PFSK-1 (cell line): ENCODE measurements around the gene C17orf75.
A peak's percentile ranks its signal among the peaks of the same experiment; 100 is the strongest.

Source experiments
- FOXP2 ChIP-seq: optimal IDR thresholded peaks from 2 replicates; pipeline ENCODE3; 2011; ENCODE audit warnings: borderline replicate concordance, control low read depth, inconsistent platforms; ENCODE audit not compliant: insufficient read depth; ENCODE audit errors: extremely low read length, extremely low read depth
- POLR2AphosphoS5 ChIP-seq: IDR thresholded peaks from 2 replicates; pipeline ENCODE4 v1.6.1; 2012; ENCODE audit warnings: low read depth, mild to moderate bottlenecking, control low read depth, low read length, moderate library complexity
- SIN3A ChIP-seq: IDR thresholded peaks from 2 replicates; pipeline ENCODE4 v1.6.1; 2012; ENCODE audit warnings: mild to moderate bottlenecking, low read length, moderate library complexity, borderline replicate concordance; ENCODE audit not compliant: insufficient read depth
- TAF1 ChIP-seq: IDR thresholded peaks from 2 replicates; pipeline ENCODE4 v1.6.1; 2012; ENCODE audit warnings: low read length, control low read depth, borderline replicate concordance; ENCODE audit not compliant: insufficient read depth
- TF ChIP-seq, protein P1 (sequence below), 2 experiments: IDR thresholded peaks; 2 replicates each; pipeline versions ENCODE4 v1.6.1 to v1.8.0; 2011 to 2012; ENCODE audit warnings: low read depth in 2 of 2, low read length in 2 of 2, control low read depth in 1 of 2, inconsistent platforms in 1 of 2, mild to moderate bottlenecking in 1 of 2, moderate library complexity in 1 of 2; ENCODE audit not compliant: insufficient read depth in 1 of 2

The C17orf75 gene

DNA sequence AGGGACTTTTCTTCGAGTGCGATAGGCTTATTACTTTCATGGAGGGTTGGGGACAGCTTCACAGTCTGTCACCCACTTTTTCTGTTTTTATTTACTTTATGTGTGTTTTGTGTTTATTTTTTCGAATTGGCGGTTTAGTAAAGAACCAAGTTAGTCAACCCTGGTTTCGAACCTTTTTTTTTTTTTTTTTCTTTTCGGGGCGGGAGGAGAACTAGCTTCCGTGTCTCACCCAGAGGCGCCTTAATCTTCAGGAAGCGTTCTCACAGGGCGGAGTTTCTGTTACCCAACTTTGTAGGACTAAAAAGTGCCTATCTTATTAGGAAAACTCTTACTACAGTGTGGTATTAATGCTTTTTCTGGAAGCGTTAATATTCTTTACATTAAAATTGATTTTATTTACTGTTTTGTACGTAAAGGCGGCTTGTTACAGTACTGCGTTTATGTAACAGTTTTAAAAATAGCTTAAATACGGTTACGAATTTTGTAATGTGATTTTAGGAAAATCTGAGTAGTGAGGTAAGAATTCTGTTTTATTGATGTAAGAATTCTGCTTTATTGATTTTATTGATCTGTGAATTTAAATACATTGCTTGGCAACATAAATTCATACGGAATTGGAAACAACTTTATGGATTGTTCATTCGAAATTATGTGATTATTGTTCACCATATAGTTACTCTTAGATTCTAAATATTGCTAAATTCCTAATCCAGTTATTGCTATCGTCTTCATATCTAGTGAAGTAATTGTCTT lies 8.9 kb upstream of the C17orf75 start:
- TF ChIP-seq SIN3A (no peak), TAF1 (no peak), POLR2AphosphoS5 (no peak), FOXP2 (no peak)
- TF ChIP-seq, protein P1, sequence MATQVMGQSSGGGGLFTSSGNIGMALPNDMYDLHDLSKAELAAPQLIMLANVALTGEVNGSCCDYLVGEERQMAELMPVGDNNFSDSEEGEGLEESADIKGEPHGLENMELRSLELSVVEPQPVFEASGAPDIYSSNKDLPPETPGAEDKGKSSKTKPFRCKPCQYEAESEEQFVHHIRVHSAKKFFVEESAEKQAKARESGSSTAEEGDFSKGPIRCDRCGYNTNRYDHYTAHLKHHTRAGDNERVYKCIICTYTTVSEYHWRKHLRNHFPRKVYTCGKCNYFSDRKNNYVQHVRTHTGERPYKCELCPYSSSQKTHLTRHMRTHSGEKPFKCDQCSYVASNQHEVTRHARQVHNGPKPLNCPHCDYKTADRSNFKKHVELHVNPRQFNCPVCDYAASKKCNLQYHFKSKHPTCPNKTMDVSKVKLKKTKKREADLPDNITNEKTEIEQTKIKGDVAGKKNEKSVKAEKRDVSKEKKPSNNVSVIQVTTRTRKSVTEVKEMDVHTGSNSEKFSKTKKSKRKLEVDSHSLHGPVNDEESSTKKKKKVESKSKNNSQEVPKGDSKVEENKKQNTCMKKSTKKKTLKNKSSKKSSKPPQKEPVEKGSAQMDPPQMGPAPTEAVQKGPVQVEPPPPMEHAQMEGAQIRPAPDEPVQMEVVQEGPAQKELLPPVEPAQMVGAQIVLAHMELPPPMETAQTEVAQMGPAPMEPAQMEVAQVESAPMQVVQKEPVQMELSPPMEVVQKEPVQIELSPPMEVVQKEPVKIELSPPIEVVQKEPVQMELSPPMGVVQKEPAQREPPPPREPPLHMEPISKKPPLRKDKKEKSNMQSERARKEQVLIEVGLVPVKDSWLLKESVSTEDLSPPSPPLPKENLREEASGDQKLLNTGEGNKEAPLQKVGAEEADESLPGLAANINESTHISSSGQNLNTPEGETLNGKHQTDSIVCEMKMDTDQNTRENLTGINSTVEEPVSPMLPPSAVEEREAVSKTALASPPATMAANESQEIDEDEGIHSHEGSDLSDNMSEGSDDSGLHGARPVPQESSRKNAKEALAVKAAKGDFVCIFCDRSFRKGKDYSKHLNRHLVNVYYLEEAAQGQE (IDR thresholded peaks at IDR 0.05; ENCODE audit: insufficient read depth in 1 of 2, low read depth in 2 of 2, low read length in 2 of 2), result no peak; a peak in 1 of 4 replicates

DNA sequence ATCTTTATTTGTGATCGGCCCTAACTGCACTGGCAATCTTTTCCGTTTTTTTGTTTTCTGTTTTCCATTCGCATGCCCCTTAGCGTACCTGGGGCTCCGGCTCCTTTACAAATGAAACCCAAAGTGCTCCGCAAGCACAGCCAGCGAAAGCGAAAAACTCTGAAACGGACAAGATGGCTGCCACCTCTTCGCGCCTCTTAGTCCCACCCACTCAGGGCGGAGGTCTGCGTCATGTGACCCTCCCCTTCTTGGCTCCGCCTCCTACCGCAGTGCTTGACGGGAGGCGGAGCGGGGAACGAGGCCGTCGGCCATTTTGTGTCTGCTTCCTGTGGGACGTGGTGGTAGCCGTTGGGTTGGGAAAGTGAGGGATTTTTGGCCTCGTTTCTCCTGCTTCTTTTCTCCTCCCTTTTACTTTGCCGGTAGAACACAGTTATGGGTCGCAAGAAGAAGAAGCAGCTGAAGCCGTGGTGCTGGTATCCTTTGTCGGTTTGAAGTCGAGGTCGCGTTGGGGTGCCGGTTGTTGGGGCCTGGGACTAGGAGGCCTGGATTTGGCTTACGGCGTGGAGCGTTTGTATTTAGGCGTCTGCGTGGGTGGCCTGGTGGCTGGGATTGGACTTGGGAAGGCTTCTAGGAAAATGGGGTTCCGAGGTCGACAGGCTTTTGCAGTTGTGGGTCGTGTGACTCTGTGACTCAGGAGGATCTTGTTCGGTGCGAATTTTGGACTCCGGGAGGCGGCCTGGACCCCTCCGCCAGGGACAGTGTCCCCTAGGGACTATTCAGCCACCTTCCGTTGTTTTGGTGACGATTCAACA lies 8.1 kb upstream of the C17orf75 start, which contains the start of gene ZNF207:
Gene ZNF207 (plus strand): TSS at position 304 of the 812 bp plus-strand sequence. CDS start 129 bp downstream, at position 433.
- TF ChIP-seq, protein P1 (IDR thresholded peaks at IDR 0.05; ENCODE audit: insufficient read depth in 1 of 2, low read depth in 2 of 2, low read length in 2 of 2), result peak; percentile 58 to 59; a peak in 3 of 4 replicates
- TF ChIP-seq FOXP2 (peak; percentile 45), POLR2AphosphoS5 (peak; percentile 98), SIN3A (no peak; the same call in 1 of the 2 replicates), TAF1 (peak; percentile 98)

DNA sequence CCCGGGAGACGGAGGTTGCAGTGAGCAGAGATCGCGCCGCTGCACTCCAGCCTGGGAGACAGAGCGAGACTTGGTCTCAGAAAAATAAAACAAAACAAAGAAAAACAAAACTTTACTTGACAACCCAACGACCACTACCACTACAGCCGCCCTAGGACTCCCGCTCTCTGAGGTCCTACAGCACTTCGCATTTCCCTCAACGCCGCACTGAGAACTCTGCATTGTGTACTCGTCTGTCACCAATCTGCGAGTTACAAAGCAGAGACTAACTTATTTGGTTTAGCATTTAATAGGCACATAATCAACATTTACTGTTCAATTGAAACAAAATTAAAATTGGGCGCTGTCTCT lies 7.5 kb upstream of the C17orf75 start:
- TF ChIP-seq, protein P1 (IDR thresholded peaks at IDR 0.05; ENCODE audit: insufficient read depth in 1 of 2, low read depth in 2 of 2, low read length in 2 of 2), result no peak
- no peak for TF ChIP-seq POLR2AphosphoS5
- no peak for TF ChIP-seq SIN3A
- no peak for TF ChIP-seq FOXP2
- TF ChIP-seq TAF1, result no peak

DNA sequence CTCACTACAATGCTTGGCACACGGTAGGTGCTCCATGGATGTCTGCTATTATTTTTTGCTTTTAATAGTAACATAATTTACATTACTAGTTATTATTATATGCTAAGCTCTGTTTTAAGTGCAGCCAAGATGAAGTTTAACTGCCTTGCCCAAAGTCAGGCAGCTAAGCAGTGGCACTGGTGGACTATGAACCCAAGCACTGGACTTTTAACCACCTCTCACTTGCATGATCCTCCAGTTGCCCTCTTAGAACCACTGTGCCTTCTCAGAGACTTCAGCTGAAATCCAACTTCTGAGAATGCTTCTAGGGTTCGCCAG lies 6.5 kb upstream of the C17orf75 start:
- TF ChIP-seq TAF1, result no peak
- TF ChIP-seq, protein P1 (IDR thresholded peaks at IDR 0.05; ENCODE audit: insufficient read depth in 1 of 2, low read depth in 2 of 2, low read length in 2 of 2), result no peak
- no peak for TF ChIP-seq POLR2AphosphoS5
- TF ChIP-seq FOXP2, result no peak
- no peak for TF ChIP-seq SIN3A
